HG03565 (cell line): ENCODE results near the gene INPP5J.
"Not testable (repeated sequence)": the region's sequence is repeated elsewhere in the genome, so short reads cannot be mapped to it uniquely, and the experiment has no call there.

Experiments used
- ATAC-seq: cut with Tn5 transposase; IDR thresholded peaks from one replicate; pipeline ENCODE4 v1.9.1; 2021; ENCODE audit warnings: mild to moderate bottlenecking, moderate library complexity; ENCODE audit not compliant: unreplicated experiment

The INPP5J gene

DNA sequence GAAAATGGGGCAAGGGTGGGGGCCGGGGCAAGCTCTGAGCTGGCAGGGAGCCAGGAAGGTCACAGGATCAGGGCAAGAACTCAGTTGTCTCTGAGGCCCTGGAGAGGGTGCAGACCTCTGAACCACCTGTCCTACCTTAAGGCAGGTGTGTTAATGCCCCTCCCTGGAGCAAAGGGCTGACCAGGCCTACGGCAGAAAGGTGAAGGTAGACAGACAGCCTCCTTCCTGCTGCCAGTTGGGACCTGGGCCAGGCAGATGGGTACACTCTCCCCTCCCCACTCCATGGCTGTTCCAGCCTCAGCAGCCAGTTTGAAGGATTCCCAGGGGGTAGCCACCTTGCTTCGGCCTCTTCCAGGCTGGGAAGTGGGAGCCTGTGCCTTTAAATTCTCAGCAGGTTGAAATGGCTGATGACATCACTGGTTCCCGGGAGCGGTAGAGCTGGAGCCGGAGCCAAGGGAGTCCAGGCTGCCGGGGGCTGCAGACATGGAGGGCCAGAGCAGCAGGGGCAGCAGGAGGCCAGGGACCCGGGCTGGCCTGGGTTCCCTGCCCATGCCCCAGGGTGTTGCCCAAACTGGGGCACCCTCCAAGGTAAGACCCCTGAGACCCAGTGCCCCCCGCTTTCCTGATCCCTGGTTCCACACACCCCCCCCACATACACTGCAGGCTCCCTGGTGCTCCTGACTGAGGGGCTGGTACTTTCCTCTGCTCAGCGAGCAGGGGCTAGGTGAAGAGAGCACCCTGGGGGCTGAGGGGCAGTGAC is at the start of gene INPP5J:
Gene INPP5J (plus strand): TSS at position 435 of the 760 bp plus-strand sequence. CDS start 49 bp downstream, at position 484.
- no peak for ATAC-seq

DNA sequence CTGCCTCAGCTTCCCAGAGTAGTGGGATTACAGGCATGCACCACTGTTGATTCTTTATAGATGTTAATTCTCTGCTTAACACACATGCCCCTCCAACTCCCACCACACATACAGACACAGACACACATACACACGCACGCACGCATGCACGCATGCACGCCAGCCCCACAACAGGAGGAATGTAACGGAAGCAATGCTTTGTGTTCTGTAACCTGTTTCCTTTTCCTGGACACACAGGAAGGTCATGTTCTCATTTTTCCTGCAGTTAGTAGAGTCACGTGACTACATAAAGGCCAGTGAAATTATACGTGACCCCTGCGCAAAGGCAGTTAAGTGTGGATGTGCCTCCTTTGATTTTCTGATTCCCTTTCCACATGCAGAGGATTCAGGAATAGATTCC is 49.6 kb upstream of the INPP5J start:
- not testable (repeated sequence) for ATAC-seq

- ATAC-seq = not testable (repeated sequence)
Observed at GRCh38 chr22:31073545-31074145, 49.1 kb upstream of the INPP5J start.

- ATAC-seq = no peak
Observed at GRCh38 chr22:31075961-31076360, 46.8 kb upstream of the INPP5J start.

GRCh38 chr22:31077681-31078080 is 45.1 kb upstream of the INPP5J start:
- ATAC-seq = no peak

DNA sequence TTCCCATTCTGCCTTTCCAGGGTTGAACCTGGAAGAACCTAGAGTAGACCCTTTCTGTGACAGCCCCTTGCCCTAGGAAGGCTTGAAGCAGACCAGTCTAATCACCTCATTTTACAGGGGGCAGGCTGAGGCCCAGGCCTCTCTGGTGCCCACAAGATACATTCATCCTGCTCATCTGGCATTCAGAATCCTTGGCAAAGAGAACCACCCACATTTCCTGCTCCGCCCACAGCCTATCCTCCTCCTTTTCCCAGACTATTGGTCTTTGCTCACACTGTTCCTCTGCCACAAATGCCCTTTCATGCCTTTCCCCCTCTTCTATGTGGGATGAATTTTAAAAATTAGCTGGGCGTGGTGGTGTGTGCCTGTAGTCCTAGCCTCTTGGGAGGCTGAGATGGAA is 44.4 kb upstream of the INPP5J start:
- ATAC-seq = not testable (repeated sequence)

DNA sequence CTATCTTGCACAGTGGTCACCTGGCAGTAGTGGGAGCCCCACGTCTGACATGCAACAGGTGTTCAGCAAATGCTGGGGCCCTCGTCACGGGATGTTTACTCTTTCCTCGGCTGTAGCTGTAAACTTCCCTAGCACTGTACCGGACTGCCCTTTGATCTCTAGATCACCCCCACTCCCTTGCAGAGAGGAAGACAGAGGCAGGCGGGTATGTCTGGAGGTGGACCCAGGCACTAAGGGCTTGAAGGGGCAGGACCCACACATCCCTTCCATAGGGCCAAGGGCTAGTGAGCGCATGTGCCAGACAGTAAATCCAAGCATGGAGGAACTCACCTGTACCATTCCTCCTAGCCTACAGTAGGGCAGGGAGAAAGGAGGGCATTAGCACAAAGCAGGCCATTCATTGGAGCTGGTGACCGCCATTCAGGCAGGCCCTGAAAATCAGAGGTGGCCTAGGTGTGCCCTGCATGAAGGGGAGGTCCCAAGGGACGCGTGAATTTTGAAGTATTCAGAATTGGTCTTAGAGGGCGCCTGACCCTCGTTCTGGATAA is 43.6 kb upstream of the INPP5J start:
- no peak for ATAC-seq

- ATAC-seq = no peak
Observed at GRCh38 chr22:31080164-31080847, 42.5 kb upstream of the INPP5J start.

GRCh38 chr22:31080848-31081649 is 41.7 kb upstream of the INPP5J start, which contains the start of gene SMTN:
Gene SMTN (plus strand): TSS chr22:31081318. CDS start chr22:31083259, 1,941 bp downstream.
- peak; percentile 39 for ATAC-seq

DNA sequence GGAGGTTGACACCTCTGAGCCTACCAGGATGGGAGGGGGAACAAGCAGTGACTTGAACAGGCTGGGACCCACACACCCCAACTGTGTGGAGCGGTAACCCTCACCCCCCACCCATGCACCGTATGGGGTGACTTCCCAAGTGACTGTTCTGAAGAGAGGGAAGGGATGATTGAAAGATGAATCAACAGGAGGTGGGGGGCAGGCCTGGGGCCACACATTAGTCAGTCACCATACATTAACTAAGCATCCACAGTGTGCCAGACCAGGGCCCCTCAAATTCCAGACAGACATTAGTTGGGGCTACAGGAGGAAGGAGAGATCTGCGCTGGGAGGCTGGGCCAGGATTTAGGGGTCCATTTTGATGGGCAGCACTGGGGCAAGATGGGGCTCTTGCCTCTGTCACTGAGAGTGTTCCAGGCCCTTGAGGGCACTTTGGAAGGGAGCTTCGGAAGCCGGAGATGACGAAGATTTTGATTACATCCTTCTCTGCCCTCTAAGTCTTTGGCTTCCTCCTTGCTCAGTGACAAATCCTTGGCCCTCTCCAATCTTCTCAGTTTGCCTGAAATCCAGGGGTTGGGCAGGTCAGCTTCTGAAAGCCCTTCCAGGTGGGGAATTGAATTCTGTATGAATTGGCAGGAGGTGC is 40.7 kb upstream of the INPP5J start:
- no peak for ATAC-seq

DNA sequence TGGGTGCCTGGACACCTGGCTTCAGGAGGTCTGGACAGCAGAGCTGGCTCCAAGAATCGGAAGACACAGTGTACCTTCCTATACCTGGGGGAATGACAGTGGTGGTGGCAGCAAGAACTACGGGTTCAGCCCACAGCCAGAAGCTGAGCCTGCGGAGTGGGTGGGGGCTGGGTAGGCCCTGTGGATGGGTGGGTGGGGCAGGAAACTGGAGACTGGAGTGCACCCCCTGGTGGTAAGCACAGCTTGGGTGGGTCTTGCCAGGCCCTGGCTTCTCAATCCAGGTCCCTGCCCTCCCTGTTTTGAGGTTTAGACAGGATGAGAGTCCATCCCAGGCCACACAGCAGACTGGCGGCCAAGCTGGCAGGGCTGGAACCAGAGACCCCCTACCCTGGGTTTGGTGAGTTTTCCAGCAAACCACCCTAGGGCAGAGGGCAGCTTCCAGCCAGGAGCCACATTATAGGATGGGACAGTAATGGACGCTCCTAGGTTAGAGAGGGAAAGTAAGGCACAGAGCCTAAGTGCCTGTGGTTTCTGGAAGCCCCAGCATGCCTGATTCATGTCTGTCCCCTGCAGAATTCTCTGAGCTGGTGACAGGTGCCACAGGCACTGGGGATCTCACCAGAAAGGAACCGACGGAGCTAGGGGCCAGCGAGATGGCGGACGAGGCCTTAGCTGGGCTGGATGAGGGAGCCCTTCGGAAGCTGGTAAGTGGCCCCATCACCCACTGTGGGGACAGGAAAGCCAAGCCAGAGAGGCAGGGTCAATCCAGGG is 40.0 kb upstream of the INPP5J start:
- no peak for ATAC-seq

- no peak for ATAC-seq
Observed at GRCh38 chr22:31083377-31083768, 39.4 kb upstream of the INPP5J start.

- ATAC-seq = no peak
Observed at GRCh38 chr22:31083923-31084810, 38.6 kb upstream of the INPP5J start.

- peak; percentile 49 for ATAC-seq
Observed at GRCh38 chr22:31084811-31085492, 37.8 kb upstream of the INPP5J start.

DNA sequence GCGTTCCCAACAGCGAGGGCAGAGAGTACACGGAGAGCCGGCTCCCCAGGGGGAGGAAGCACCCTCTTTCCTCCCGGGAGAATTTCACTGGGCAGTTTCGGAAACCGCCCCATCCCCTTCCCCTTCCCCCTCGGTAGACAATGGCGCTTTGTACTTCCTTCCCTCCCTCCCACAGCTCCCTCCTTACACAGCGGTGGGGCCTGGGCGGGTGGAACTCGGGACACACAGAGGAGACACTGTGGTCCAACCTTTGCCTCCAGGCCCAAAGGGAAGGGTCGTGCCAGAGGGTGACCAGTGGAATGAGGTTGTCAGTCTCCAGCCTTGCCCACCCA is 37.3 kb upstream of the INPP5J start:
- no peak for ATAC-seq

- no peak for ATAC-seq
Observed at GRCh38 chr22:31085928-31086327, 36.8 kb upstream of the INPP5J start.

DNA sequence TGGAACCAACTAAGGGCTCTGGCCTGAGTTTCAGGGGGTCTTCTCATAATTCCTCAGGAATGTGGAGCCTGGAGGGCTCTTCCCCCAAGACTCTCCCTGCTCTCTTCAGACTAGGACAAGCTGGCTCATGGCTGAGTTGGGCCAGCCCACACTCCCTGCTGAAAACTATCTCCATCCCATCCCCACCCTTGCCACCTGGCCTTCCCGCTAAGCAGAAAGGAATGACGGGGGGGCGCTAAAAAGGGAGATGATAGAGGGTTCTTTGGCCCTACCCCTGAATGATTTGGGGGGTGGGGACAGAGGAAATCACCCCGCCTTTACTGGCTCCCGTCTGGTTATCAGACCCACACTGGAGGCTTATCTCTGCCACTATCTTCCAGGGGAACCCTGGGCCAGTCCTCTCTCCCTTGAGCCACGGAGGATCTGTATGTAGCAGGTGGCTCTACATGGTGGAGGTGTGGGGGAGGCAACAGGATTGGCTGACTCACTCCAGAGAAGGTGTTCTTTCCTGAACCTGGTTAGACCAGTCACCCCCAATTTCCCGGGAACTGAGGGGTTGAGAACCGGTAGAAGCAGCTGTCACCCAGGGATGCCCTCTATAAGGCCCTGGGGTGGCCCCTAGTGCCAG is 35.9 kb upstream of the INPP5J start:
- ATAC-seq = no peak
